Inferior parietal cortex (tissue), 1 donor: Measurements from ENCODE around the gene TAT.

Experiments used
- DNase-seq: peaks from one replicate; pipeline ENCODE4 v3.0.0-alpha.2; 2016; ENCODE audit errors: extremely low spot score

Gene TAT

GRCh38 chr16:71537643-71538042 lies 39.2 kb downstream of the TAT start:
- peak; percentile 45 for DNase-seq

GRCh38 chr16:71536752-71537499 lies 40.0 kb downstream of the TAT start:
- no peak for DNase-seq

DNA sequence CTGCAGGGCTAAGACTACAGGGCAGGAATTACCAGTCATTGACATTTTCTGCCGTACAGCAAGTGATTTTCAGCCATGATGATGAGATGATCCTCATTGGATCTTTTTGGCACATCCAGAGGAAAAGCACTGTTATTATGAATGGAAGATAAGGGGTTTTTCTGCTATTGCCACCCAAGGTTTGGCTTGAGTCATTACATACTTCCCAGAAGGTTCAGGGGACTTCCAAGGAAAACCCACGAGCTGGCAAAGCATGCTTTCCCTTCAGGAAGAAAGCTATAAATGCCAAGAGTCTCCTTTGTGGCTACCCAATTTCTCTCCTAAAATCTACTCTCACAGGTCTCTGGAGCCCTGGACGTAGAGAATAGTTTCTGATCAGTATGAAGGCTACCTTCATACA lies 44.5 kb downstream of the TAT start:
- DNase-seq = no peak

DNA sequence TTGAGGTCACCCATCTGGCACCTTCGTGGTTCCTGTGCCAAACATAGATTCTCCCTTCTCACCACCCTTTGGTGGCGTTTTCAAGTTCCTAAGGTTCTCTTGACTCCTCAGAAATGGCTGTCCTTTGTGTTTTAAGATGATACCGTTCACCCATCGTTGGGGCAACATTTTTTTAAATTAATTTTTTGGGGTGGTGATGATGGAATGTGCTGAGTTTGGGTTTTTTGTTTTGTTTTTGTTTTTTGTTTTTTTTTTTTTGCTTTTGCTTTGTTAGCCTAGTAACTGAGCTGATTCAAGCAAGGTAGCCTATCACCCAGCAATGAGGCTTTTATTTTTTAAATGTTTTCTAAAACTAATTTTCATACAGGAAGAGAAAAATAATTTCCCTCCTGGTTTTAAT lies 48.0 kb downstream of the TAT start:
- DNase-seq = no peak

DNA sequence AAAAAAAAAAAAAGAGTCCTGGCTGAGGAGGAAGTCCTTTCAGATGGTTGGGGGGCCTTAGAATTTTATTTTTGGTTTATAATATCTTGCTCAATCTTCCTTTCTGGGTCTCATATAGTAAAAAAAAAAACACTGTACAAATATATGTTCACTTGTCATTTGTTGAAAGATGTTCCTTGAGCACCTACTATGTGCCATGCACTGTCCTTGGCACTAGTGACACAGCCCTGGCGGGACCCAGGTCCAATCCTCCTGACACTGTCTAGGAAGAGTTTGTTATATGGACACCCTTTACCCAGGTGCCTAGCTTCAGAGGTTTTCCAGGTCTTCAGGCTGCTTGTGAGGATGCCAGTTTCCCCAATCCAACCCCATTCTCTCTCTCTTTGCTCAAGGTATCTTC lies 48.6 kb downstream of the TAT start:
- no peak for DNase-seq

- no peak for DNase-seq
Observed at GRCh38 chr16:71526111-71526631, 50.7 kb downstream of the TAT start, which contains the start of gene CHST4. CHST4 (plus strand) TSS chr16:71526426; CDS start chr16:71536678, 10,252 bp downstream.

DNA sequence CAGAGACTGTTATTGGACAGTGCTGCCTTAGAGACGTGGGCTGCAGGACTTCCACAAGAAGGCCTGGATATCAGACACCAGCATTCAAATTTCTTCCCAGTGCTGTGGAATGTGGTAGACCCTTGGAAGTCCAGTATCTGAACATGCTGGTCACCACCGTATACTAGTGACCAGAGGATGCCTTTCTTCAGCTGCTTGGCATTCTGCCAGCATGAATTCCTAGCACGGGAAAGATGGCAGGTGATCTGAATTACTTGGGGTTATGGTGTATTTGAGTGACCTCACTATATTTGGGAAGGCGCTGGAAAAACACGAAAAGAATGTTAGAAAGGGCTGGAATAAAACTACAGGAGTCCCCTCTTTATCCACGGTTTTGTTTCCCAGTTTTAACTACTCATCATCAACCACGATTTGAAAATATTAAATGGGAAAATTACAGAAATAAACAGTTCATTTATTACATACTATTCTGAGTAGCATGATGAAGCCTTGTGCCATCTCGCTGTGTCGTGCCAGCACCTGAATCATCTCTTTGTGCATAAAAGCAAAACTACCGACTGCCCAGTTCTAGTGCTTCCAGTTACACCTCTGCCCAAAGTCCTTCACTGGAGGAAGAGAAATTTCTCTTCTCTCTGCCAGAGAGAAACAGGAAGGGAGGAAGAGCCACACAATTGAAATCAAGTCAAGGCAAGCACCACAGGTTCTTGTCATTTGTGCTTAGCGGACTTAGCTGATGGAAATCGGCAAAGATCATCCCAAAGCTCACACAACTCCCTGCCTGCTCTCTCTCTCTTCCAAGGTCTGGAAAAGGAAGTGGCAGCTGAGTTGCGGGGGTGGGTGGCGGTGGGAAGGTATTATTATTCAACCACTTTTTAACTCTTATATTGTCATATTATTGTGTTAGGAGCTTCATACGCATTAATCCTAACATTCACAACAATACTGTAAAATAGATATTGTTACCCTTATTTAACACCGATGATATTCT lies 52.0 kb downstream of the TAT start:
- no peak for DNase-seq

- no peak for DNase-seq
Observed at GRCh38 chr16:71520550-71520949, 56.3 kb downstream of the TAT start.
